Measurements from ENCODE around the gene CD177. TPM values are rescaled to one million over a fixed set of nuclear protein-coding genes. Genes with fewer than 3 reads are reported as not detected.
"Not testable (repeated sequence)": the region's sequence is repeated elsewhere in the genome, so short reads cannot be mapped to it uniquely, and the experiment has no call there.

CD177 gene
- total RNA-seq, 1 donor from 2014 or later, result 0.06 TPM

DNA sequence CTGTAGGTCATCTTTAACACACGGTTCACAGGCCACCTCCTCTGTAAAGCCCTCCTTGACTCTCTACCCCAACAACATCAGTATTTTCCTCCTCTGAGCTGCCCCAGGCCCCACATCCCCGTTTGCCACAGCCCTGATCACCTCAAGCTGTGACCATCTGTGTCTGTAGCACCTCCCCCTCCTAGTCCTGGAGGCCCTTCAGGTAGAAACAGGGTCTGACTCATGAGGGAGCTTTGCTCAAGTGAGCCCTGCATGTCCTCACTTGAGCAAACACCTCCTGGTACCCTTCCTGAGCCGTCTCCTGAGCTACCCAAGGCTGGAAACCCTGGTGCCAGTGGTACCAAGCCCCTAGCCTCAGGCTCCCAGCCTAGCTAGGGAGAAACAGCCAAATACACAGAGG is 24.1 kb downstream of the CD177 start:
- DNase-seq (ENCODE audit: extremely low read depth, low read depth, low spot score), result not testable (repeated sequence)

DNA sequence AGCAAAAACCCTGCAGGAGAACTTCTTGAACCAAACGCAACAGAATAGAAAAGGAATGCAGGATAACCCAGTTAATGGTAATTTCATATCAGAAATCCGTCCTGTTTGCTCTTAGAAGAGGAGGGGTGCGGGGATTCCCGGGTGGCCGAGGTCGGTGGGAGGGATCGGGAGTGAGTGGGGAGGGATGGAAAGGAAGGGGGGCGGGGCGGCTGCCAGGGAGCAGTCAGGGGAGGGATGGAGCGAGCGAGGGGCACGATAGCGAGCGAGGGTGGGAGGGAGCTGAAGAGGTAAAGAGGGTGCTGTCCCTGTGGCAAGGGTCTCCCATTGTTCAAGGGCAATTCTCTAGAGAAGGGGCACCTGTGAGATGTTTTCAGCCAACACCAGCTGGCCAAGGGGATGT is 26.5 kb downstream of the CD177 start:
- no peak for DNase-seq (ENCODE audit: extremely low read depth, low read depth, low spot score)

DNA sequence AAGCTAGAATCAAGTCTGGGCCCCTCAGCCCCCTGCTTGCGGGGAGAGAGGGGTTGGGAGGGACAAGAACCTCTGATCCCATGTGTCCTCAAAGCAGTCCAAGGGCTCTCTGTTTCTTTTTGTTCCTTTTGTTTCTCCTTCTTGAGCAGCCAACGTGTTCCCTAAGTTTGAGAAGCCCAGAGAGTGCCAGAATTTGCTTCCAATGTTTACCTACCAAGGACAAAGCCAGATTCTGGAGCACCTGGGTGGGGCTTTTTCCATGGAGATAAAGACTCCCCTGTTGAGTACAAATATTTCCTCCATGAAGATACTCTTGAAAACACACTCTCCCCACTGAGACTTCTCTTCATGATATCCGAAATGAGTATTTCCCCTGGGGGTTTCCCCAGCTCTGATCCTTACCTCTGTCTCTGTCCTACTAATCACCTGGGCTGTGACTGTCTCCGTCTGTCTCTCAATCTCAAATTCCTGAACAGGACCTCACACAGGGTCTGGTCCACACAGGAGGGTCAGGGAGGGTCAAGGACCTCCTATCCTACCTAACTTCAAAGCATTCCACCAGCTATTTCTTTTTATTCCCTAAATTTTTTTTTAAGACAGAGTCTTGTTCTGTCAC is 27.4 kb downstream of the CD177 start:
- no peak for DNase-seq (ENCODE audit: extremely low read depth, low read depth, low spot score)

DNA sequence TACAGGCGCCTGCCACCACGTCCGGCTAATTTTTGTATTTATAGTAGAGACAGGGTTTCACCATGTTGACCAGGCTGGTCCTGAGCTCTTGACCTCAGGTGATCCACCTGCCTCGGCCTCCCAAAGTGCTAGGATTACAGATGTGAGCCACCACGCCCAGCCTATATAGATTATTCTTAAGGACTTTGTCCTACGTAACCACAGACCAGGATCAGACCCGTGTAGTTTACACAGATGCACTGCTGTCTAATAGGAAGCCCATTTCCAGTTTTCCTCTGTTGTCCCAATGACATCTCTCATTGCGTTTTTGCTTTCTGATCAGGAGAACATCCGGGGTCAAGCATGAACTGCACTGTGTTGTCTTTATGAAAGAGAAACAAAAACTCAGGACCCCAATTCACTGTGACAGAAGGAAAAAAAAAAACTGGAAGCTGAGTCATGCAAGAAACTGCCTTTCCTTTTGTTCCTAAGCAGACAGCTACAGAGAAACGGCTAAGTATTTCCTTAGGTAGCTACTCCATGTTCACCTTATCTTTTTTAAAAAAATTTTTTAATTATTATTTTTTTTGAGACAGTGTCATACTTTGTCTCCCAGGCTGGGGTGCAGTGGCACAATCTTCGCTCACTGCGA is 29.2 kb downstream of the CD177 start:
- not testable (repeated sequence) for DNase-seq (ENCODE audit: extremely low read depth, low read depth, low spot score)

DNA sequence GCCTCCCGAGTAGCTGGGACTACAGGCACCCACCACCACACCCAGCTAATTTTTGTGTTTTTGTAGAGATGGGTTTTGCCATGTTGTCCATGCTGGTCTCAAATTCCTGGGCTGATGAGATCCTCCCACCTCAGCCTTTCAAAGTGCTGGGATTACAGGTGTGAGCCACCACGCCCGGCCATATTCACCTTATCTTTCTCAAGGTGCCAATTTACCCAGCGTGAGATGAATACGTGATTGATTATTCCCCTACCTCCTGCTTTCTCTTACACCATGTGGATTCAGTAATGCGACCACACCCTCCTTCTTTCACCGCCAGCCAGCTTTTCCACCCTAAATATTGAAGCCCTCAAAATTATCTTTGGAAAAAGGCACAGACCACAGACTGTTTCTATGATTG is 29.8 kb downstream of the CD177 start:
- DNase-seq (ENCODE audit: extremely low read depth, low read depth, low spot score), result not testable (repeated sequence)

DNA sequence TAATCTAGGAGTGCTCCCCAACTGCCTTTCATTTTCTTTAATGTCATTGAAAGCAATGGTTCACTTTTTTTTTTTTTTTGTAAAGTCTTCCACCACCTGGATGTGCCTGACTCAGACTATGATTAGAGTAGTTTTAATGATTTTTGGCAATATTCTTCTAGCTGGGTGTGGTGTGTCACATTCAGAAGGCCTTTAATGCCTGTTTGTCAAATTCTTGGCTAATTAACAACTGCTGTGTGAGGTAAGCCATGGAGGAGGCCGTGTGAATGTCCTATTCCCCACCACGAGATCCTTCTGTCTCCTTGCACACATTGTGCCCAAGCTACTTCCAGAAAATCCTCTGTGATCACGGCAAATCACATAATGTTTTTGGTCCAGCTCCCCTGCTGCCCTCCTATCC is 30.3 kb downstream of the CD177 start:
- not testable (repeated sequence) for DNase-seq (ENCODE audit: extremely low read depth, low read depth, low spot score)

DNA sequence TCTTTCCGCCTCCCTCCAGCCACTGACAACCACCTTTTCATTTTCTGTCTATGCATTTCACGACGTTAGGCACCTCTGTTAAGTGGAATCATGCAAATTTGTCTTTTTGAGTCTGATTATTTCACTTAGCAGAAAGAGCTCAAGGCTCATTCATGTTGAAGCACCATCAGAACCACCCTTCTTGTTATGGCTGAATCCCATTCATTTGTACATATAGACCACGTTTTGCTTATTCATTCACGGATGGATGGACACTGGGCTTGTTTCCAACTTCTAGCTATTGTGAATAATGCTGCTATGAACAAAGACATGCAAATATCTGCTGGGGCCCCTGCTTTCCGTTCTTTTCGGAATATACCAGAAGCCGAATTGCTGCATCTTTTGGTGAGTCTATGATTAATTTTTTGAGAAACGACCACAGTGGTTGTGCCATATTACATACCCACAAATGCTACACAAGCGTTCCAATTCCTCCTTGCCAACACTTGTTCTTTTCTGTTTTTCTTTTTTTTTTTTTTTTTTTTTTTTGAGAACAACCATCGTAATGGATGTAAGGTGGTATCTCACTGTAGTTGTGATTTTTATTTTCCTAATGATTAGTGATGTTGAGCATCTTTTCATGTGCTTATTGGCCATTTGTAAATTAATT is 37.5 kb downstream of the CD177 start:
- not testable (repeated sequence) for DNase-seq (ENCODE audit: extremely low read depth, low read depth, low spot score)

DNA sequence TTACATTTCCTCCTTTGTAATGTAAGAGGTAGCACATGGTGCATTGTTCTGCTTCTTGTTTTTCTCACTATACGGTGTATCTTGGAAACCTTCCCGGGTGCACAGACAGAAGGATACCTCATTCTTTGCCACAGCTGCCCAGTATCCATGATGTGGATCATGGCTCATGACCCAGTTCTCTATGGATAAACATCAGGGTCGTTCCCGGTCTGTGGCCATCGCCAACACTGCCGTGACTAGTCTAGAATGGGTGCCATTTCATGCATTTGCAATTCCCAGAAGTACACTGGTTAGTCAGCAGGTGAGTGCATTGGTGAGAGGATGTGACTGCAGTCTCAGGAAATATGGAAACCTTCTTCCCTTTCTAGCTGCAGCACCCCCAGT is 38.1 kb downstream of the CD177 start:
- DNase-seq (ENCODE audit: extremely low read depth, low read depth, low spot score), result not testable (repeated sequence)

DNA sequence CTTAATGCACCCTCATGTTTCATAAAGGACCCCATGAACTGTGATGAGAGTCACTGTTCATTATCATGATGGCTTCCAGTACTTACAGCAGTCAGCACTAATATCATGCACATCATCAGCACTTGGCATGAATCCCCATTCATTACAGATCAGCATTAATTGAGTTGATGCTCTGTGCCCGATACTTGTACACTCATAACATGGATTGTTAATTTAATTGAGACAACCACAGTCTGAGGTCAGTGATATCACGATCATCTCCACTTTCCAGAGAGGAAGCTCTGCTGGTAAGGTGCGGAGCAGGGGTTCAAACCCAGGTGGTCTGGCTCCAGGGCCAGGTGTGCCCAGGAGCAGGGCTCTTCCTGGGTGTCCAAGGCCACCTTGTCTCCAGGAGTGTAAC is 40.0 kb downstream of the CD177 start:
- not testable (repeated sequence) for DNase-seq (ENCODE audit: extremely low read depth, low read depth, low spot score)

DNA sequence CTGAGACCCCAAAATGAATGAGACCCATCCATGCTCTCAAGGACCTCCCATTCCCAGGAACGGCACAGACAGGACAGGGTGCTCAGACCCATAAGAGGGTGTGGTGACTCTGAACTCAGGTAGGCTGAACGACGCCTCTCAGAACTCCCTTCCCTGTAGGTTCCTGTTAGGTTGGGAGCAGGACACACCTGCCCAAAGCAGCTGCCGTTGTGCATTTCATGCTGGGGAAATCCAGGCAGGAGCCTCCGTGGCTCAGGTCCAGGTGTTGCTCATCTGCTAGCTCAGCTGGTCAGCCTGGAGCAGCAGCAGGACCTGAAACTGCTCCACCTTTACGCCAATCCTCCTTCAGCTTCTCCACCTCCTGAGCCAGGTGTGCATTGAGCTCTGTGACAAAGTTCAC is 42.1 kb downstream of the CD177 start:
- DNase-seq (ENCODE audit: extremely low read depth, low read depth, low spot score), result no peak

DNA sequence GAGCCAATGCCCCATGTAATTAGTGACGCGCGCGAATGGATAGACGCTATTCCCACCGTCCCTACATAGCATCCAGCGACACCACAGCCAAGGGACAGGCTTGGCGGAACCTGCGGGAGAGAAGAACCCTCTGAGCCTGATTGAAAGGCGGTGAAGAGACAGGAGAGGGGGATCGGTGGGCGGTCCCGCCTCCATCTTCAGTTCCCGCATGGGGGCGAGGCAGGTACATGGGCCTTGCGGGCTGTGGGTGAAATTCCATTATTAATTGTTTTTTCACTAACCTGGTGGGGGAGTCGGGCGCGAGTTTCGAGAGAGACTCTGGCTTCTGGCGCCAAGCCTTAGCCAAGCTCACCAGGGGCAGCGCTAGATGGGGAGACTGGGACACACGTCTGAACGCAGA is 52.8 kb downstream of the CD177 start:
- DNase-seq (ENCODE audit: extremely low read depth, low read depth, low spot score), result no peak

DNA sequence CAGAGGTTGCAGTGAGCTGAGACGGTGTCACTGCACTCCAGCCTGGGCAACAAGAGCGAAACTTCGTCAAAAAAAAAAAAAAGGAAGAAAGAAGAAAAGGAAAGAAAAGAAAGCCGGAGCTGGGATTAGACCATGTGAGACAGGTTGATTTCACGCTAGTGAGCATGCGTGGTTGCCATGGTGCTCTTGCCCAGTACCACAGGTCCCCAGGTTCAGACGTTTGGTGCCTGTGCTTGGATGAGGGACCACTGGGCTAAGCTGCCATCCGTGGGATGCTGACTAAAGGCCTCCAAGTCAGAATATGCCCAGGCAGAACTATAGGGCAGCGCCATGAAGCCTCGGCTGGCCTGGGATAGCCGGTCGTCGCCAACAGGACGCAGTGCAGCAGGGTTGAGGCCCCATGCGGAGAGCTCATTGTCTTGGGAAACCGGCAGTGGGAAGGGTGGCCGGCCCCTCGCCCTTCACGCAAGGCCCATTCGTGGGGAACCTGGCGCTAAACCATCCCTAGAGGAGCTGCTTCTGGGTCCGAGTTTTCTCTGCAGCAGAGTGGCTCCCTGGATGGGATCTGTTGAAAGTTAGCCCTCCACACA is 54.0 kb downstream of the CD177 start:
- DNase-seq (ENCODE audit: extremely low read depth, low read depth, low spot score), result no peak

DNA sequence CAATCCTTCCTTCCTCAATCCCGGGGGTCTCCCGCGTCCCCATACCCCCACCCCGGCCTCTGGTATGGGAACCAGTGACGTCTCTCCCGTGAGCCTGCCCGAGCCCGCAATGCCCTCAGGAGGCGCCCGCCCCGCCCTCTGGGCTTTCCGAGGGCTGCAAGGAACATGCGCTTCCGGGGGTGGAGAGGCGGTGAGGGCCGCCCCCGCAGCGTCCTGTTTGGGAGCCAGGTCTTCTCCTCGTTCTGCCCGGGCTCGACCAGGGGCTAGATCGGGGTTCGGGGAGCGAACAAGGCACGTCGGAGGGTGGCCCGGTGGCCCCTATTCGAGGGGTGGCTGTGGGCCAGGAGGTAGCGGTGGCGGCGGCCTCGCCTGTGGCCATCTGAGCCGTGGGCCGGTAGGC is 54.6 kb downstream of the CD177 start:
- DNase-seq (ENCODE audit: extremely low read depth, low read depth, low spot score), result no peak

DNA sequence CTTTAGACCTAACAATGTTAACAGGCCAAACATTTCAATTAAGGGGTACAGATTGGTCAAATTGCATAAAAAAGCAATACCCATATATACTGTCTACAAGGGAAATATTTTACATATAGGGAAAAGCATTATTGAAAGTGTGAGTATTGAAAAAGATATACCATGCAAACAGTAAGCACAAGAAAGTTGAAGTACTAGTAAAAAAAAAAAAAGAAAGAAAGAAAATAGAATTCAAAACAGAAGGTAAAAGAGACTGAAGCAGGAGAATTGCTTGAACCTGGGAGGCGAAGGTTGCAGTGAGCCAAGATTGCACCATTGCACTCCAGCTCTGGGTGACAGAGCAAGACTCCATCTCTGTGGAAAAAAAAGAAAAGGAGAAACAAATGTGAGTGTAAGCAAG is 55.9 kb downstream of the CD177 start:
- DNase-seq (ENCODE audit: extremely low read depth, low read depth, low spot score), result no peak

DNA sequence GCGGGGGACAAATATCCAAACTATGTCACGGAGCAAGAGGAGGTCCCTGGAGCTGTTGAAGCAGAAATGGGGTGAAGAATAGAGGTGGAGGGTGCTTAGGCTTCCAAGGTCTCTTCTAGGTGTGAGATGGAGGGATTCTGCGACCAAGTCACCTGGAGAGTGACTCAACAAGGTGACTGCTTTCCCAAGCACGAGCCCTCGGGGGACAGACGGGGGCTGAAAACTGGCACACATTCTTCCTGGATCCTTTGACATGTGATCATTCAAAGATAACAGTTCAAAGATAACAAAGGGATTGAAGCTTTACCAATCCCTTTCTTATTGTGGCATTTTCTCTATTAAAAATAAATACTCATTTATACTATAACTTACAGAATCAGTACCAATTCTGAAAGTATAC is 59.0 kb downstream of the CD177 start:
- no peak for DNase-seq (ENCODE audit: extremely low read depth, low read depth, low spot score)

Other genes starting within 250 kb of the CD177 start
- gene PSG5, start 167.2 kb upstream of the CD177 start, total RNA-seq, result 0.10 and 0.29 TPM in 2 replicates
- gene PSG4, start 148.0 kb upstream of the CD177 start, total RNA-seq, result 28.7 TPM in 1 of 2 replicates, not detected in the other
- gene PSG9, start 84.2 kb upstream of the CD177 start, total RNA-seq, result 0.12 TPM in 1 of 2 replicates, not detected in the other
- gene TEX101, start 61.2 kb downstream of the CD177 start, total RNA-seq, result not detected in 2 replicates
- not detected in 2 replicates for gene LYPD3, start 111.9 kb downstream of the CD177 start, total RNA-seq
- 8.2 and 9.6 TPM in 2 replicates for gene PHLDB3, start 151.1 kb downstream of the CD177 start, total RNA-seq
- gene ETHE1, start 173.5 kb downstream of the CD177 start, total RNA-seq, result 44.6 and 76.0 TPM in 2 replicates
- gene ZNF575, start 179.5 kb downstream of the CD177 start, total RNA-seq, result not detected in 2 replicates
- 28.5 and 34.3 TPM in 2 replicates for gene XRCC1, start 221.8 kb downstream of the CD177 start, total RNA-seq
- 2.5 TPM in 1 of 2 replicates, not detected in the other for gene PINLYP, start 222.1 kb downstream of the CD177 start, total RNA-seq
- 38.3 and 58.3 TPM in 2 replicates for gene IRGQ, start 242.4 kb downstream of the CD177 start, total RNA-seq
- gene ZNF576, start 242.9 kb downstream of the CD177 start, total RNA-seq, result 8.6 and 11.2 TPM in 2 replicates

All from glomerular endothelial cell (primary cell).